HepG2 (cell line): Measurements from ENCODE around the gene MYL11. TPM values are rescaled to one million over a fixed set of nuclear protein-coding genes. Genes with fewer than 3 reads are reported as not detected.

Experiments used
- ISL2 ChIP-seq: sonication (generic); formaldehyde crosslinking; IDR thresholded peaks from 2 replicates; pipeline ENCODE4 v1.5.0; 2020; ENCODE audit warnings: missing genetic modification reagents
- KDM2A ChIP-seq: sonication (generic); formaldehyde crosslinking; IDR thresholded peaks from 2 replicates; pipeline ENCODE4 v1.4.0; 2020; ENCODE audit warnings: low read depth, missing genetic modification reagents, borderline replicate concordance
- KLF6 ChIP-seq: IDR thresholded peaks from 2 replicates; pipeline ENCODE4 v1.8.0; 2016; ENCODE audit warnings: missing biosample characterization, missing genetic modification reagents
- MATR3 ChIP-seq: sonication (generic); formaldehyde crosslinking; IDR thresholded peaks from 2 replicates; pipeline ENCODE4 v1.4.0; 2020; ENCODE audit warnings: missing genetic modification reagents
- PITX1 ChIP-seq: sonication (generic); formaldehyde crosslinking; IDR thresholded peaks from 2 replicates; pipeline ENCODE4 v1.5.1; 2020; ENCODE audit warnings: mild to moderate bottlenecking, missing genetic modification reagents
- ZNF10 ChIP-seq: sonication (generic); formaldehyde crosslinking; IDR thresholded peaks from 2 replicates; pipeline ENCODE4 v1.4.0; 2020; ENCODE audit warnings: mild to moderate bottlenecking, low read depth, missing genetic modification reagents, borderline replicate concordance
- ZNF205 ChIP-seq: IDR thresholded peaks from 2 replicates; pipeline ENCODE4 v1.6.1; 2018; ENCODE audit warnings: missing biosample characterization, missing genetic modification reagents
- ZNF441 ChIP-seq: sonication (generic); formaldehyde crosslinking; IDR thresholded peaks from 2 replicates; pipeline ENCODE4 v1.7.0; 2021; ENCODE audit warnings: missing genetic modification reagents, borderline replicate concordance
- ZNF598 ChIP-seq: sonication (generic); formaldehyde crosslinking; IDR thresholded peaks from 2 replicates; pipeline ENCODE4 v1.5.1; 2020; ENCODE audit warnings: mild to moderate bottlenecking, missing genetic modification reagents, borderline replicate concordance
- polyA plus RNA-seq, 8 experiments: library from polyadenylated mRNA; depleted of rRNA in 3 of 8; stranded (reverse) in 7 of 8; unstranded in 1 of 8; fragments of >200 nt; fragmentation: Illumina TruSeq in 4 of 8; extraction: Trizol in 4 of 8; gene quantifications; 2 replicates each; pipeline versions ENCODE4 v1.2.1 to v1.2.3, GENCODE V29; 2011 to 2016; ENCODE audit warnings: low read depth in 4 of 8, missing spikeins in 1 of 8, mixed read lengths in 1 of 8; ENCODE audit not compliant: insufficient read depth in 1 of 8
- total RNA-seq, 5 experiments: library from RNA; depleted of rRNA; stranded (reverse); fragments of >200 nt; fragmentation: Illumina TruSeq; extraction: Trizol; gene quantifications; 2 replicates each; pipeline ENCODE4 v1.2.3, GENCODE V29; 2016; ENCODE audit warnings: low read depth in 1 of 5
- TF ChIP-seq, protein P1 (sequence below): sonication (generic); formaldehyde crosslinking; IDR thresholded peaks from 2 replicates; pipeline ENCODE4 v1.4.0; 2020; ENCODE audit warnings: mild to moderate bottlenecking, low read depth, missing genetic modification reagents
- TF ChIP-seq, protein P2 (sequence below): sonication (generic); formaldehyde crosslinking; conservative IDR thresholded peaks from 2 replicates; pipeline ENCODE4 v1.8.0; 2022; ENCODE audit warnings: mild to moderate bottlenecking, moderate library complexity, missing genetic modification reagents
- TF ChIP-seq, protein P3 (sequence below): sonication (generic); formaldehyde crosslinking; IDR thresholded peaks from 2 replicates; pipeline ENCODE4 v1.9.0; 2022; ENCODE audit warnings: missing genetic modification reagents, mild to moderate bottlenecking, borderline replicate concordance
- TF ChIP-seq, protein P4 (sequence below): sonication (generic); formaldehyde crosslinking; IDR thresholded peaks from 2 replicates; pipeline ENCODE4 v1.8.1; 2023; ENCODE audit warnings: missing genetic modification reagents, mild to moderate bottlenecking, borderline replicate concordance

The MYL11 gene
- total and polyA plus RNA-seq, 2 of the 13 experiments (the other 11 are each of a cell fraction or from before 2014, with no cell fraction given): not detected

DNA sequence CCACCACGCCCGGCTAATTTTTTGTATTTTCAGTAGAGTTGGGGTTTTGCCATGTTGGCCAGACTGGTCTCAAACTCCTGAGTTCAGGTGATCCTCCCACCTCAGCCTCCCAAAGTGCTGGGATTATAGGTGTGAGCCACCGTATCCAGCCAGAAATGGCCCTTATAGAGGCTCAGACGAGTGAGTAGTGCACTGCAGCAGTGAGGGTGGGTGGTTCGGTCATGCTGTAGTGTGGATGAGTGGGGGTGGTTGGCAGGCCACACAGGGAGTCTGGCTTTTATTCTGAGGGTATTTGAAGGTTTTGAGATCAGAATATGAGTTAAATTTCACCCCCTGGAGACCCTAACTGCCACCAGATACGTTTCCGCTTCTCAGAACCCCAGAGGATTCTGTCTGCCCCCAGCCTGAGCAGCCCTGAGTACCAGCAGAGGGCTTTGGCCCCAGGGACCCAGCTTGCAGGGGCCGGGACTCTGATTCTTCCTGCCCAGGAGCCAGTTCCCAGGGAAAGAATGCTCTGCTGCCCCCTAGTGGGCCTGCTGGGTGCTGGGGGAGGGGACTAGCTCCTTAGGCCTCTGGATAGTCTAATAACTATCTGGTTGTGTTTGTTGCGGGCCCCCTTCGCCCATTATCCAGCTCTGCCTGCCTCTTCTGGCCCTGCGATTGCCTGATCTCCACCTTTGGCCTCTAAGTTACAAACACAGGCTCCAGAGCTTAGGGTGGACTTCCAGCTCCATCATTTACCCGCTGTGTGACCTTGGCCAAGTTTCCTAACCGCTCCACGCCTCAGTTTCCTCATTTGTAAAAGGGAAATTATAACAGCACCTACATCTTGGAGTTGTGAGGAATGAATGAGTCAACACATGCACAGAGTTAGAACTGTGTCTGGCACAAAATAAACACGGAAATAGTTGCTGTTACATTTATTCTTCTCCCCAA, 34.8 kb downstream of the MYL11 start (continued):
- no peak for TF ChIP-seq MATR3 (CRISPR knock-in tag)
- TF ChIP-seq ZNF598 (CRISPR knock-in tag): peak; percentile 63; the same call in 1 of the 2 replicates
- no peak for TF ChIP-seq ZNF441 (CRISPR knock-in tag)
- peak; percentile 85; the same call in 1 of the 2 replicates for TF ChIP-seq KDM2A (CRISPR knock-in tag)
- TF ChIP-seq PITX1: peak; percentile 66; the same call in 1 of the 2 replicates
- TF ChIP-seq KLF6 (CRISPR knock-in tag): peak; percentile 77; the same call in 1 of the 2 replicates
- peak; percentile 47; the same call in 1 of the 2 replicates for TF ChIP-seq ISL2
- no peak for TF ChIP-seq ZNF10 (CRISPR knock-in tag)
- TF ChIP-seq, protein P1, sequence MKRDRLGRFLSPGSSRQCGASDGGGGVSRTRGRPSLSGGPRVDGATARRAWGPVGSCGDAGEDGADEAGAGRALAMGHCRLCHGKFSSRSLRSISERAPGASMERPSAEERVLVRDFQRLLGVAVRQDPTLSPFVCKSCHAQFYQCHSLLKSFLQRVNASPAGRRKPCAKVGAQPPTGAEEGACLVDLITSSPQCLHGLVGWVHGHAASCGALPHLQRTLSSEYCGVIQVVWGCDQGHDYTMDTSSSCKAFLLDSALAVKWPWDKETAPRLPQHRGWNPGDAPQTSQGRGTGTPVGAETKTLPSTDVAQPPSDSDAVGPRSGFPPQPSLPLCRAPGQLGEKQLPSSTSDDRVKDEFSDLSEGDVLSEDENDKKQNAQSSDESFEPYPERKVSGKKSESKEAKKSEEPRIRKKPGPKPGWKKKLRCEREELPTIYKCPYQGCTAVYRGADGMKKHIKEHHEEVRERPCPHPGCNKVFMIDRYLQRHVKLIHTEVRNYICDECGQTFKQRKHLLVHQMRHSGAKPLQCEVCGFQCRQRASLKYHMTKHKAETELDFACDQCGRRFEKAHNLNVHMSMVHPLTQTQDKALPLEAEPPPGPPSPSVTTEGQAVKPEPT (CRISPR knock-in tag): no peak; the same call in 1 of the 2 replicates
- TF ChIP-seq, protein P2, sequence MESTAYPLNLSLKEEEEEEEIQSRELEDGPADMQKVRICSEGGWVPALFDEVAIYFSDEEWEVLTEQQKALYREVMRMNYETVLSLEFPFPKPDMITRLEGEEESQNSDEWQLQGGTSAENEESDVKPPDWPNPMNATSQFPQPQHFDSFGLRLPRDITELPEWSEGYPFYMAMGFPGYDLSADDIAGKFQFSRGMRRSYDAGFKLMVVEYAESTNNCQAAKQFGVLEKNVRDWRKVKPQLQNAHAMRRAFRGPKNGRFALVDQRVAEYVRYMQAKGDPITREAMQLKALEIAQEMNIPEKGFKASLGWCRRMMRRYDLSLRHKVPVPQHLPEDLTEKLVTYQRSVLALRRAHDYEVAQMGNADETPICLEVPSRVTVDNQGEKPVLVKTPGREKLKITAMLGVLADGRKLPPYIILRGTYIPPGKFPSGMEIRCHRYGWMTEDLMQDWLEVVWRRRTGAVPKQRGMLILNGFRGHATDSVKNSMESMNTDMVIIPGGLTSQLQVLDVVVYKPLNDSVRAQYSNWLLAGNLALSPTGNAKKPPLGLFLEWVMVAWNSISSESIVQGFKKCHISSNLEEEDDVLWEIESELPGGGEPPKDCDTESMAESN: 0 out of 2 replicates have a peak, but pooled peaks have one; percentile 31
- 0 out of 2 replicates have a peak, but pooled peaks have one; percentile 46 for TF ChIP-seq ZNF205 (CRISPR knock-in tag)
- TF ChIP-seq, protein P3, sequence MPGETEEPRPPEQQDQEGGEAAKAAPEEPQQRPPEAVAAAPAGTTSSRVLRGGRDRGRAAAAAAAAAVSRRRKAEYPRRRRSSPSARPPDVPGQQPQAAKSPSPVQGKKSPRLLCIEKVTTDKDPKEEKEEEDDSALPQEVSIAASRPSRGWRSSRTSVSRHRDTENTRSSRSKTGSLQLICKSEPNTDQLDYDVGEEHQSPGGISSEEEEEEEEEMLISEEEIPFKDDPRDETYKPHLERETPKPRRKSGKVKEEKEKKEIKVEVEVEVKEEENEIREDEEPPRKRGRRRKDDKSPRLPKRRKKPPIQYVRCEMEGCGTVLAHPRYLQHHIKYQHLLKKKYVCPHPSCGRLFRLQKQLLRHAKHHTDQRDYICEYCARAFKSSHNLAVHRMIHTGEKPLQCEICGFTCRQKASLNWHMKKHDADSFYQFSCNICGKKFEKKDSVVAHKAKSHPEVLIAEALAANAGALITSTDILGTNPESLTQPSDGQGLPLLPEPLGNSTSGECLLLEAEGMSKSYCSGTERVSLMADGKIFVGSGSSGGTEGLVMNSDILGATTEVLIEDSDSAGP (CRISPR knock-in tag): peak; percentile 76; the same call in 1 of the 2 replicates
- TF ChIP-seq, protein P4, sequence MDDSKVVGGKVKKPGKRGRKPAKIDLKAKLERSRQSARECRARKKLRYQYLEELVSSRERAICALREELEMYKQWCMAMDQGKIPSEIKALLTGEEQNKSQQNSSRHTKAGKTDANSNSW (CRISPR knock-in tag): 0 out of 2 replicates have a peak, but pooled peaks have one; percentile 32
